Thymus (tissue), 11 donors: ENCODE measurements around the gene ZNF483. TPM values are rescaled to one million over a fixed set of nuclear protein-coding genes. Genes with fewer than 3 reads are reported as not detected.

ENCODE experiments used
- DNase-seq, 9 donors: peaks; one replicate each; pipeline ENCODE4 v3.0.0-alpha.2; 2013; ENCODE audit warnings: low spot score in 9 of 9, low read depth in 6 of 9, missing footprints in 1 of 9
- H3K27ac ChIP-seq, 2 donors: one replicate each; pipeline ENCODE4 v1.5.1; 2013; ENCODE audit warnings: control low read depth in 1 of 2, low read depth in 1 of 2, low read length in 1 of 2, mild to moderate bottlenecking in 1 of 2, moderate library complexity in 1 of 2
- H3K27me3 ChIP-seq, 2 donors: one replicate each; pipeline ENCODE4 v1.5.1; 2013; ENCODE audit warnings: low read length in 1 of 2; ENCODE audit not compliant: control insufficient read depth in 2 of 2, insufficient read depth in 1 of 2
- H3K36me3 ChIP-seq, 2 donors: one replicate each; pipeline ENCODE4 v1.5.1; 2013; ENCODE audit warnings: low read length in 1 of 2, mild to moderate bottlenecking in 1 of 2, moderate library complexity in 1 of 2; ENCODE audit not compliant: control insufficient read depth in 2 of 2, insufficient read depth in 2 of 2
- H3K4me1 ChIP-seq, 2 donors: one replicate each; pipeline ENCODE4 v1.5.1; 2013; ENCODE audit warnings: low read length in 2 of 2; ENCODE audit not compliant: control insufficient read depth in 2 of 2, insufficient read depth in 2 of 2
- H3K4me3 ChIP-seq, 2 donors: one replicate each; pipeline ENCODE4 v1.5.1; 2013; ENCODE audit warnings: low read length in 2 of 2, control low read depth in 1 of 2, mild to moderate bottlenecking in 1 of 2
- H3K9me3 ChIP-seq, 2 donors: one replicate each; pipeline ENCODE4 v1.5.1; 2013; ENCODE audit warnings: low read length in 1 of 2, mild to moderate bottlenecking in 1 of 2; ENCODE audit not compliant: control insufficient read depth in 2 of 2, insufficient read depth in 1 of 2
- WGBS: extraction: QIAGEN DNeasy Blood & Tissue Kit; methylation state at CpG from one replicate; pipeline ENCODE4 v1.1.7; 2013; 5-methylcytosine and 5-hydroxymethylcytosine counted together
- polyA plus RNA-seq: library from polyadenylated mRNA; stranded (reverse); fragments of 200-250 nt; gene quantifications from one replicate; pipeline ENCODE4 v1.2.3, GENCODE V29; 2013
- total RNA-seq: library from RNA; stranded (reverse); fragments of 120-200 nt; gene quantifications from one replicate; pipeline ENCODE4 v1.2.4, GENCODE V29; 2013
- donor health status: healthy.

The ZNF483 gene
- total and polyA plus RNA-seq, 2 donors: 1.1 to 2.6 TPM

DNA sequence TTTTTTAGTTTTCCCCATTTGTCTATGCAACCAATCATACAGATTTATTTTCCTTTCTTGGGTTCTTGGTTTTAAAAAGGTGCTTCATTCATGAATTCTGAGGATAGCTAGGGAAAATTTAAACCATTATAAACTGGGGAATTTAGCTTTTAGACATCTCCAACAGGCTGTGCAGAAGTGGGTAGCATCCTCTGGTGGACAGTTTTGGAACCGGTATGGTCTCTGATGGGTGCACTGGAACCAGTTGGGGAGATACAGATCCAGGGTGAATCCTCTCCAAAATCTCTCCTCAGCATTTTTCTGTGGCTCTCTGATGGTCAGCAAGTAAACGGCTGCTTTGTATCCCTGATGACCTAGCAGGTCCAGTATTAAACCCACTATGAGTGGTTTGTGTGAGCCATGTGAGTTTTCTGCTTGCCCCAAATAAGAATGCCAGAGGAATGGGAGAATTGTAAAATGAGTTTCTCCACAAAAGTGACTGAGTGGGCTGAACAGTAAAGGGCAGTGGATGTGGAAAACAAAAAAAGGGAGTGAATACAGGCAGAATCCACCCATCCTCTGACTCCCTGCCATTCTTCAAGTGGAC is 97.0 kb downstream of the ZNF483 start:
- no peak overlapping the region for H3K27ac ChIP-seq

DNA sequence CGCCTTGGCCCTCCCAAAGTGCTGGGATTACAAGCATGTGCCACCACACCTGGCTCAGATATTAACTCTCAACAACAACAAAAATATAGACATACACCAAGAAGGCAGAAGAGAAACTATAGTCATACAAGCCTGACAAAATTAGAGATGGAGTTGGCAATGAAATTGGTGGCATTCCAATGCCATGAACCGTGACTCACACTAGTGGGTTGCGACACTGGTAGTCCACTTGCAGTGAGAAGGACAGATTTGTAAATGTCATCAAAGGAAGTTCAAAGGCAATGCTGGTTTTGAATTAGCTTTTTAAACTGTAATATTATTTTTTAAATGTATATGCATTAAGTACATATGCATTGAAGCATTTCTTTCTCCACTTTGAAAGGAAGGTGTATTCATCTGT is 97.6 kb downstream of the ZNF483 start:
- H3K27ac ChIP-seq: no peak overlapping the region
- DNase-seq: no peak

More for the DNA sequence above, 97.0 kb downstream of the ZNF483 start:
- no peaks in the 10 kb centered on the region for H3K9me3 ChIP-seq
- no peaks in the 10 kb centered on the region for H3K36me3 ChIP-seq
- H3K27me3 ChIP-seq: no peaks in the 10 kb centered on the region
- no peak overlapping the region for H3K4me3 ChIP-seq
- no peaks in the 10 kb centered on the region for H3K4me1 ChIP-seq
- 44% methylated on average over 2 of the region's 2 CpGs for WGBS
- peak in 1 of 9 donors; percentile 31 for DNase-seq

More for the DNA sequence above, 97.6 kb downstream of the ZNF483 start:
- WGBS: 95% methylated on average over 3 of the region's 3 CpGs
- no peaks in the 10 kb centered on the region for H3K36me3 ChIP-seq
- no peaks in the 10 kb centered on the region for H3K4me1 ChIP-seq
- no peaks in the 10 kb centered on the region for H3K9me3 ChIP-seq
- no peak overlapping the region for H3K4me3 ChIP-seq
- H3K27me3 ChIP-seq: no peaks in the 10 kb centered on the region

Other genes with a start within 250 kb of the ZNF483 start
- not detected for gene OR2K2, start 195.0 kb upstream of the ZNF483 start, total RNA-seq
- gene OR2K2, start 195.0 kb upstream of the ZNF483 start, polyA plus RNA-seq: not detected
- gene ECPAS, start 40.8 kb upstream of the ZNF483 start, total RNA-seq: 24.2 TPM
- 21.3 TPM for gene ECPAS, start 40.8 kb upstream of the ZNF483 start, polyA plus RNA-seq
- 8.0 TPM for gene PTGR1, start 74.5 kb downstream of the ZNF483 start, total RNA-seq
- gene PTGR1, start 74.5 kb downstream of the ZNF483 start, polyA plus RNA-seq: 16.5 TPM
- 3.5 TPM for gene DNAJC25, start 106.2 kb downstream of the ZNF483 start, total RNA-seq
- 8.8 TPM for gene DNAJC25, start 106.2 kb downstream of the ZNF483 start, polyA plus RNA-seq
- 19.5 TPM for gene GNG10, start 136.4 kb downstream of the ZNF483 start, total RNA-seq
- gene GNG10, start 136.4 kb downstream of the ZNF483 start, polyA plus RNA-seq: 68.0 TPM